Left ventricle myocardium inferior (tissue), 1 donor: ENCODE data around the gene LRRN3. TPM values are rescaled to one million over a fixed set of nuclear protein-coding genes. Genes with fewer than 3 reads are reported as not detected.

ENCODE experiments used
- DNase-seq: peaks from one replicate; pipeline ENCODE4 v3.0.0-alpha.2; 2020
- H3K27ac ChIP-seq: fragments of 200-600 bp; replicated peaks from 2 replicates; pipeline ENCODE4 v1.8.0; 2021
- H3K27me3 ChIP-seq: fragments of 200-600 bp; 2 replicates; pipeline ENCODE4 v1.8.0; 2021; ENCODE audit warnings: low read depth
- H3K36me3 ChIP-seq: fragments of 200-600 bp; 2 replicates; pipeline ENCODE4 v1.8.0; 2021
- H3K4me1 ChIP-seq: fragments of 200-600 bp; 2 replicates; pipeline ENCODE4 v1.8.0; 2021
- H3K4me3 ChIP-seq: fragments of 200-600 bp; 2 replicates; pipeline ENCODE4 v1.8.0; 2021; ENCODE audit warnings: mild to moderate bottlenecking, moderate library complexity
- H3K9me3 ChIP-seq: fragments of 200-600 bp; replicated peaks from 2 replicates; pipeline ENCODE4 v1.8.0; 2021
- intact Hi-C: fragments of 100-400 bp; cut with micrococcal nuclease; formaldehyde crosslinking; loops from one replicate; pipeline ENCODE4 v1.11.0; 2022
- total RNA-seq: library from RNA; stranded (reverse); fragmentation: NEBNext Ultra II Directional; extraction: Animal tissue kit (Norgen Biotek cat#: 25700); gene quantifications from one replicate; pipeline ENCODE4 v1.2.1, GENCODE V29; 2021
- TF ChIP-seq, protein P1 (sequence below): fragments of 200-600 bp; IDR thresholded peaks from 2 replicates; pipeline ENCODE4 v1.8.0; 2021; ENCODE audit warnings: antibody characterized with exemption, mild to moderate bottlenecking, borderline replicate concordance
- donor health status: DM: no; HTN: yes; CAD: no; lungs with severe emphysema.

The LRRN3 gene
- total RNA-seq, 1 donor from 2014 or later: 7.4 TPM

DNA sequence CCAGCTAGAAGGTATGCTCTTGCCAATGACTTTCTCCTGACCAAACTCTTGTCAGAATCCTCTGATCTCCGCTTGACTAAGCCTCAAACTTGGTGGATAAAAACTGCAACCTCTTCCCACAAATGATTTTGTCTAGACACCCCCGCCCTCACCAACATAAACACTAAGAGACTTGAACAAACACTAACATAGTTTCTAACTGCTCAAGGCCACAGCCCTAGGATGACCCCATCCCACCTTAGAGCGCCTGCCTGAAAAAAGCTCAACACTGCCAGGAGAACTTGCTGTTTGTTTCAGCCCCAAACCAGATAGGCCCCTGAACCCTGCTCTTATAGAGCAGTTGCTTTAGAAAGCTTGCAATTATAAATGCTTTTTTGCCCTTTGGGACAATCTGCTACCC is 71.8 kb downstream of the LRRN3 start:
- Histone ChIP-seq H3K4me3 (no peak overlapping the region), H3K27me3 (no peaks in the 10 kb centered on the region), H3K4me1 (no peaks in the 10 kb centered on the region), H3K9me3 (no peaks in the 10 kb centered on the region), H3K27ac (no peak overlapping the region), H3K36me3 (no peaks in the 10 kb centered on the region)
- no peak for DNase-seq
- TF ChIP-seq, protein P1, sequence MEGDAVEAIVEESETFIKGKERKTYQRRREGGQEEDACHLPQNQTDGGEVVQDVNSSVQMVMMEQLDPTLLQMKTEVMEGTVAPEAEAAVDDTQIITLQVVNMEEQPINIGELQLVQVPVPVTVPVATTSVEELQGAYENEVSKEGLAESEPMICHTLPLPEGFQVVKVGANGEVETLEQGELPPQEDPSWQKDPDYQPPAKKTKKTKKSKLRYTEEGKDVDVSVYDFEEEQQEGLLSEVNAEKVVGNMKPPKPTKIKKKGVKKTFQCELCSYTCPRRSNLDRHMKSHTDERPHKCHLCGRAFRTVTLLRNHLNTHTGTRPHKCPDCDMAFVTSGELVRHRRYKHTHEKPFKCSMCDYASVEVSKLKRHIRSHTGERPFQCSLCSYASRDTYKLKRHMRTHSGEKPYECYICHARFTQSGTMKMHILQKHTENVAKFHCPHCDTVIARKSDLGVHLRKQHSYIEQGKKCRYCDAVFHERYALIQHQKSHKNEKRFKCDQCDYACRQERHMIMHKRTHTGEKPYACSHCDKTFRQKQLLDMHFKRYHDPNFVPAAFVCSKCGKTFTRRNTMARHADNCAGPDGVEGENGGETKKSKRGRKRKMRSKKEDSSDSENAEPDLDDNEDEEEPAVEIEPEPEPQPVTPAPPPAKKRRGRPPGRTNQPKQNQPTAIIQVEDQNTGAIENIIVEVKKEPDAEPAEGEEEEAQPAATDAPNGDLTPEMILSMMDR: no peak
- intact Hi-C loops: no loop called here

DNA sequence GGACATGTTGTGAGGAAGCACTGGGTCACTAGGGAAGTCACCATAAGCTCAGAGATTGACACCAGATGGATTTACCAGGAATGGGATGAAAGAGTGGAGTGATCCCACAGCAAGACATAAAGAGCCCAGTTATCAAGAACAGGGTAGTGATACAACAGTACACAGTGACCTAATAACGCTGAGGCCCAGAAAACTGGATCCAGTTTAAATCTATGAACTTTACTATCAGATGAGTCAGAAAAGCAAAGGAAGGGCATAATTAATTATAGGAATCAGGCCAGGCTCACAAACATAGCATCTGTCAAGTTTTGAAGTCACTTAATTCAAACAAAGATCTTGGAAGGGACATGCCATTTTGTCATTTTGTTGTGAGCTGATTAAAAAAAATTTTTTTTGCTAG is 73.5 kb downstream of the LRRN3 start:
- H3K27ac ChIP-seq: no peak overlapping the region
- no peaks in the 10 kb centered on the region for H3K9me3 ChIP-seq
- no peaks in the 10 kb centered on the region for H3K4me1 ChIP-seq
- no peak for DNase-seq
- TF ChIP-seq, protein P1: no peak
- H3K27me3 ChIP-seq: no peaks in the 10 kb centered on the region
- H3K4me3 ChIP-seq: no peak overlapping the region
- intact Hi-C loops: no loop called here
- H3K36me3 ChIP-seq: no peaks in the 10 kb centered on the region

DNA sequence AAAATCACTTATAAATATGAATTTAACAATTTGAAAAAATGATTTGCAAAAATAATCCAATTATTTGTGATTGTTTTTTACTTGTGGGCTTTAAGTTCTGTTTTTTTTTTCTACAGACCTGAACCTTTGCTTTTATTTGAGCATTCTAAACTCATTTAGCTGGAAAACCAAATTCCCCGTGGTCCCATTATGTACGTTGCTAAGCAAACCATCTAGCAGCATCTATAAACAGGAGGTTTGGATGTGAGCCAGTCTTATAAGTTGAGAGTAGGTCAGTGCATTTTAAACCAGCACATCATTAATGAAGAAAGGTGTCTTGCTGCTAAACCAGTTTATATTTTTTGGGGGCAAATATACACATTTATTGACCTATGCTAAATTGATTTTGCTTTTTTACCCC is 77.3 kb downstream of the LRRN3 start:
- TF ChIP-seq, protein P1: no peak
- H3K9me3 ChIP-seq: no peaks in the 10 kb centered on the region
- DNase-seq: no peak
- intact Hi-C loops: no loop called here
- H3K4me1 ChIP-seq: no peaks in the 10 kb centered on the region
- no peak overlapping the region for H3K4me3 ChIP-seq
- no peaks in the 10 kb centered on the region for H3K36me3 ChIP-seq
- no peak overlapping the region for H3K27ac ChIP-seq
- H3K27me3 ChIP-seq: no peaks in the 10 kb centered on the region

DNA sequence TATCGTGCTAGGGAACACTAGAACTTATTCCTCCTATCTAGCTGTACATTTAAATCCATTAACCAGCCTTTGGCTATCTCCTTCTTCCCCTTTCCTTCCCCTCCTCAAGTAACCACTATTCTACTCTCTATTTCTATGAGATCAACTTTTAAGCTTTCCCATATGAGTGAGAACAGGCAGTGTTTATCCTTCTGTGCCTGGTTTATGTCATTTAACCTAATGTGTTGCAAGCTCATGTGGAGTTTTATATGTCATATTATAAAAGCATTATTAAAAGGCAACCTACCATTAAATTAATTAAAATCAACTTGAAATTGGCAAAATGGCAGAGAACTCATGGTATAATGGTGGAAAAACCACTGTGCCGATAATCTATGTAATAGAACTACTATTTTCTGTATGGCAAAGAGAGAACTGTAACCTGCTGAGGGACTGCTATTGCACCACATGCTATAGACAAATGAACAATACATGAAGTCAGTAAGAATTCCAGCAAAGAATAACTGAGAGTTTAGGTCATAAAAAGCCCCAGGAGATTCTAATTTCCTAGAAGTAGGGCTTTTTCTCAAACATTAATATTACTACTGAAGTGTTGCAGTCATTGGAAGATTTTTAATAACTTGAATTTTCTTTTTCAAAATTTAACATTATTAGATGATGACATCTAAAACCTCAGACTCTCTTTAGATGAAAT is 81.8 kb downstream of the LRRN3 start:
- H3K4me3 ChIP-seq: no peak overlapping the region
- no peak for DNase-seq
- no peaks in the 10 kb centered on the region for H3K9me3 ChIP-seq
- no peak overlapping the region for H3K27ac ChIP-seq
- intact Hi-C loops: no loop called here
- H3K27me3 ChIP-seq: no peaks in the 10 kb centered on the region
- H3K36me3 ChIP-seq: no peaks in the 10 kb centered on the region
- no peaks in the 10 kb centered on the region for H3K4me1 ChIP-seq
- TF ChIP-seq, protein P1: no peak

DNA sequence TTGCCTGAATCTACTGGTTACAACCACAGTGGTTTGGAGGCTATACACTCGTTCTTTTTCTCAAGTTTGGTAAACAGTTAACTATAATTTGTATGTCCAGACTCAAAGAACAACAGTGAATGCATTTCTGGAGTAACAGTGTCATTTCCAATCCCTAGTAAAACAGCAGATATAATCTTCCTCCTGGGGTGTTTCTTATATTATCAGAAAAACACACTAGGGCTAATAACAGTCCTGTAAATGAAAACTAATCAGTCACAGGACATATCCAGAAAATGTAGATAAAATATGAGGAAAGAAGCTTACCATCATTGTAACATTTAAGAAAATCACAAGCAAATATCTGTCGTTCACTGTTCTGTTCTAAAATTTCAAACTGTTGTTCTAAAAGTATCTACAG is 82.6 kb downstream of the LRRN3 start:
- Histone ChIP-seq H3K4me3 (no peak overlapping the region), H3K27me3 (no peaks in the 10 kb centered on the region), H3K9me3 (no peaks in the 10 kb centered on the region), H3K4me1 (no peaks in the 10 kb centered on the region), H3K36me3 (no peaks in the 10 kb centered on the region), H3K27ac (no peak overlapping the region)
- intact Hi-C loops: no loop called here
- TF ChIP-seq, protein P1: no peak
- no peak for DNase-seq
